ENCODE data around the gene APOBR.

Gene APOBR

DNA sequence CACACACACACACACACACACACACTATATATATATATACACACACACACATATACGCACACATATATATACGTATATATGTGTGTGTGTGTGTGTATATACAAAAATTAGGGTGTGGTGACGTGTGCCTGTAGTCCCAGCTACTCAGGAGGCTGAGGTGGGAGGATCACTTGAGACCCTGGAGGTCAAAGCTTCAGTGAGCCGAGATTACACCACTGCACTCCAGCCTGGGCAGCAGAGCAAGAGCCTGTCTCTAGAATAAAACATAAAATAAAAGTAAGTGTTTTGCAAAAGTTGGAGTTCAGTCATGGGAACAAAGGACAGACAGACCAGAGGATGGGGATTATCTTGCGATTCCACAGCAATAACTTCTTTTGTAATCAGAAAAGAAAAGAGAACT is 33.5 kb downstream of the APOBR start:
- H3K23ac ChIP-seq (ENCODE audit: low read length), result no peak overlapping the region
- no peak for DNase-seq
- peaks cover 16 to 27% of the 10 kb centered on the region in 2 experiments for H3K4me1 ChIP-seq (ENCODE audit: control insufficient read depth in 1 of 2, insufficient read depth in 2 of 2, low read length in 2 of 2)
- H3K79me1 ChIP-seq (ENCODE audit: low read length), result peaks cover 27% of the 10 kb centered on the region
- no peak overlapping the region for H3K18ac ChIP-seq (ENCODE audit: low read length)
- H3K9me3 ChIP-seq (ENCODE audit: insufficient read depth, low read depth, low read length), result no peaks in the 10 kb centered on the region
- no CpG with 5 or more reads among the region's 5 CpGs for WGBS (ENCODE audit: extremely low coverage, insufficient coverage, insufficient read length)
- no peak overlapping the region for H3K4me3 ChIP-seq (ENCODE audit: low read depth, low read length)
- peak overlapping the region; percentile 73 for H4K8ac ChIP-seq (ENCODE audit: low read depth, low read length)
- no peak overlapping the region for H2AFZ ChIP-seq (ENCODE audit: insufficient read depth, low read length, poor library complexity)
- peak overlapping the region; percentile 71 for H3K4ac ChIP-seq (ENCODE audit: low read depth, low read length)
- peak overlapping the region; percentile 84 for H3K27ac ChIP-seq (ENCODE audit: low read depth, low read length)
- no peak overlapping the region for H3K9ac ChIP-seq (ENCODE audit: low read length)
- H2BK5ac ChIP-seq (ENCODE audit: low read depth, low read length, poor library complexity), result peak overlapping the region; percentile 76
- H2BK12ac ChIP-seq (ENCODE audit: low read length), result peak overlapping the region; percentile 79
- H4K12ac ChIP-seq (ENCODE audit: low read depth, low read length), result peak overlapping the region; percentile 44
- H3K14ac ChIP-seq (ENCODE audit: low read length), result peak overlapping the region; percentile 68
- H4K91ac ChIP-seq (ENCODE audit: low read depth, low read length), result peak overlapping the region; percentile 97
- no peak overlapping the region for H3K4me2 ChIP-seq (ENCODE audit: low read length)
- H3K36me3 ChIP-seq (ENCODE audit: control insufficient read depth in 1 of 2, insufficient read depth in 2 of 2, low read length in 2 of 2), result no peaks in the 10 kb centered on the region
- peak overlapping the region; percentile 98 for H2BK120ac ChIP-seq (ENCODE audit: insufficient read depth, low read length, poor library complexity)
- no peaks in the 10 kb centered on the region for H3K27me3 ChIP-seq (ENCODE audit: insufficient read depth, low read length)
- H2AK5ac ChIP-seq (ENCODE audit: low read length), result peak overlapping the region; percentile 94
- peaks cover 2% of the 10 kb centered on the region for H3K79me2 ChIP-seq (ENCODE audit: control insufficient read depth, insufficient read depth, low read length, poor library complexity)

DNA sequence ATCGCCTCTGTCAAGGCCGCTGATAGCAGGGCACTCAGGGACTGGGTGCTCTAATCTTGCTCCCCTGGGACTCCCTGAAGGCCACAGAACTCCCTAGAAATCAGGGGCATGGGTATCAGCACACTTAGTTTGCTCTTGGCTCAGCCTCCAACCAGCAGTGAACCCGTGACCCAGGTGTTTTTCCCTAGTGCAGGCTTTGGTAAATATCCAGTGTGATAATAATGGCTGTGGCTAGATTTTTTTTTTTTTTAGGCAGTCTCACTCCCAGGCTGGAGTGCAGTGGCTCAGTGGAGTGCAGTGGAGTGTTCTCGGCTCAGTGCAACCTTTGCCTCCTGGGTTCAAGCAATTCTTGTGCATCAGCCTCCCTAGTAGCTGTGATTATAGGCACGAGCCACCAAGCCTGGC is 34.0 kb downstream of the APOBR start:
- peaks cover 4% of the 10 kb centered on the region for H3K9me3 ChIP-seq (ENCODE audit: insufficient read depth, low read depth, low read length)
- H3K9ac ChIP-seq (ENCODE audit: low read length), result peak overlapping the region; percentile 43
- H3K23ac ChIP-seq (ENCODE audit: low read length), result no peak overlapping the region
- peak overlapping the region; percentile 98 for H2BK120ac ChIP-seq (ENCODE audit: insufficient read depth, low read length, poor library complexity)
- peak overlapping the region; percentile 58 for H4K12ac ChIP-seq (ENCODE audit: low read depth, low read length)
- peaks cover 31% of the 10 kb centered on the region for H3K79me1 ChIP-seq (ENCODE audit: low read length)
- peak overlapping the region; percentile 75 for H2AFZ ChIP-seq (ENCODE audit: insufficient read depth, low read length, poor library complexity)
- H3K18ac ChIP-seq (ENCODE audit: low read length), result peak overlapping the region; percentile 93
- no peak overlapping the region for H3K4me3 ChIP-seq (ENCODE audit: low read depth, low read length)
- peak overlapping the region; percentile 88 for H4K8ac ChIP-seq (ENCODE audit: low read depth, low read length)
- H2BK12ac ChIP-seq (ENCODE audit: low read length), result peak overlapping the region; percentile 96
- no peak overlapping the region for H3K4me2 ChIP-seq (ENCODE audit: low read length)
- H3K79me2 ChIP-seq (ENCODE audit: control insufficient read depth, insufficient read depth, low read length, poor library complexity), result peaks cover 2% of the 10 kb centered on the region
- H3K14ac ChIP-seq (ENCODE audit: low read length), result peak overlapping the region; percentile 94
- H3K4me1 ChIP-seq (ENCODE audit: control insufficient read depth in 1 of 2, insufficient read depth in 2 of 2, low read length in 2 of 2), result peaks cover 17 to 29% of the 10 kb centered on the region in 2 experiments
- no peaks in the 10 kb centered on the region for H3K27me3 ChIP-seq (ENCODE audit: insufficient read depth, low read length)
- peak overlapping the region; percentile 88 for H2BK5ac ChIP-seq (ENCODE audit: low read depth, low read length, poor library complexity)
- WGBS (ENCODE audit: extremely low coverage, insufficient coverage, insufficient read length), result no CpG with 5 or more reads among the region's 5 CpGs
- H4K91ac ChIP-seq (ENCODE audit: low read depth, low read length), result peak overlapping the region; percentile 97
- H3K27ac ChIP-seq (ENCODE audit: low read depth, low read length), result peak overlapping the region; percentile 84
- H3K4ac ChIP-seq (ENCODE audit: low read depth, low read length), result peak overlapping the region; percentile 95
- H3K36me3 ChIP-seq (ENCODE audit: control insufficient read depth in 1 of 2, insufficient read depth in 2 of 2, low read length in 2 of 2), result no peaks in the 10 kb centered on the region
- H2AK5ac ChIP-seq (ENCODE audit: low read length), result peak overlapping the region; percentile 85
- no peak for DNase-seq

DNA sequence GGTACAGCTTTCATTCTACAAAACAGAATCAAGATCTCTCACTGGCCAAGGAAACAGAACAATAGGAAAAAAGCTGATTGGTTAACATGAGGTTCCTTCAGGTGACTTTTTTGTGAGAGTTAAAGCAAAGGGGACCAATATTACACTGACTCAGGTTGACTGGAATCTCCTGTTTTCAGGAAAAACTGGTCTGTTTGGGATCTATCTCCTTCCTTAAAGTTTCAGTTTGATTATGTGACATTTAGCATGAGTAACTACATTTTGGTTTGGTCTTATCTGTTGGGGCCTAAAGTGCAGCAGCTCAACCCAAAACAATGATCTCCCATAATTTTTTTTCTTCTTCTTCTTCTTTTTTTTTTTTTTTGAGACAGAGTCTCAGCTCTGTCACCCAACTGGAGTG is 34.7 kb downstream of the APOBR start:
- peak overlapping the region; percentile 84 for H3K27ac ChIP-seq (ENCODE audit: low read depth, low read length)
- H3K14ac ChIP-seq (ENCODE audit: low read length), result no peak overlapping the region
- peaks cover 17 to 29% of the 10 kb centered on the region in 2 experiments for H3K4me1 ChIP-seq (ENCODE audit: control insufficient read depth in 1 of 2, insufficient read depth in 2 of 2, low read length in 2 of 2)
- DNase-seq, result peak; percentile 46 to 81
- no peak overlapping the region for H2BK12ac ChIP-seq (ENCODE audit: low read length)
- peak overlapping the region; percentile 61 for H4K8ac ChIP-seq (ENCODE audit: low read depth, low read length)
- no peaks in the 10 kb centered on the region for H3K36me3 ChIP-seq (ENCODE audit: control insufficient read depth in 1 of 2, insufficient read depth in 2 of 2, low read length in 2 of 2)
- no peak overlapping the region for H3K23ac ChIP-seq (ENCODE audit: low read length)
- no peak overlapping the region for H4K12ac ChIP-seq (ENCODE audit: low read depth, low read length)
- no peak overlapping the region for H3K4me3 ChIP-seq (ENCODE audit: low read depth, low read length)
- peak overlapping the region; percentile 46 for H2BK120ac ChIP-seq (ENCODE audit: insufficient read depth, low read length, poor library complexity)
- peaks cover 31% of the 10 kb centered on the region for H3K79me1 ChIP-seq (ENCODE audit: low read length)
- peaks cover 2% of the 10 kb centered on the region for H3K79me2 ChIP-seq (ENCODE audit: control insufficient read depth, insufficient read depth, low read length, poor library complexity)
- H3K4me2 ChIP-seq (ENCODE audit: low read length), result no peak overlapping the region
- H2BK5ac ChIP-seq (ENCODE audit: low read depth, low read length, poor library complexity), result peak overlapping the region; percentile 27
- H3K9me3 ChIP-seq (ENCODE audit: insufficient read depth, low read depth, low read length), result peaks cover 4% of the 10 kb centered on the region
- H3K18ac ChIP-seq (ENCODE audit: low read length), result no peak overlapping the region
- H3K27me3 ChIP-seq (ENCODE audit: insufficient read depth, low read length), result no peaks in the 10 kb centered on the region
- H3K9ac ChIP-seq (ENCODE audit: low read length), result no peak overlapping the region
- H3K4ac ChIP-seq (ENCODE audit: low read depth, low read length), result no peak overlapping the region
- no peak overlapping the region for H2AFZ ChIP-seq (ENCODE audit: insufficient read depth, low read length, poor library complexity)
- H4K91ac ChIP-seq (ENCODE audit: low read depth, low read length), result peak overlapping the region; percentile 90
- H2AK5ac ChIP-seq (ENCODE audit: low read length), result no peak overlapping the region

DNA sequence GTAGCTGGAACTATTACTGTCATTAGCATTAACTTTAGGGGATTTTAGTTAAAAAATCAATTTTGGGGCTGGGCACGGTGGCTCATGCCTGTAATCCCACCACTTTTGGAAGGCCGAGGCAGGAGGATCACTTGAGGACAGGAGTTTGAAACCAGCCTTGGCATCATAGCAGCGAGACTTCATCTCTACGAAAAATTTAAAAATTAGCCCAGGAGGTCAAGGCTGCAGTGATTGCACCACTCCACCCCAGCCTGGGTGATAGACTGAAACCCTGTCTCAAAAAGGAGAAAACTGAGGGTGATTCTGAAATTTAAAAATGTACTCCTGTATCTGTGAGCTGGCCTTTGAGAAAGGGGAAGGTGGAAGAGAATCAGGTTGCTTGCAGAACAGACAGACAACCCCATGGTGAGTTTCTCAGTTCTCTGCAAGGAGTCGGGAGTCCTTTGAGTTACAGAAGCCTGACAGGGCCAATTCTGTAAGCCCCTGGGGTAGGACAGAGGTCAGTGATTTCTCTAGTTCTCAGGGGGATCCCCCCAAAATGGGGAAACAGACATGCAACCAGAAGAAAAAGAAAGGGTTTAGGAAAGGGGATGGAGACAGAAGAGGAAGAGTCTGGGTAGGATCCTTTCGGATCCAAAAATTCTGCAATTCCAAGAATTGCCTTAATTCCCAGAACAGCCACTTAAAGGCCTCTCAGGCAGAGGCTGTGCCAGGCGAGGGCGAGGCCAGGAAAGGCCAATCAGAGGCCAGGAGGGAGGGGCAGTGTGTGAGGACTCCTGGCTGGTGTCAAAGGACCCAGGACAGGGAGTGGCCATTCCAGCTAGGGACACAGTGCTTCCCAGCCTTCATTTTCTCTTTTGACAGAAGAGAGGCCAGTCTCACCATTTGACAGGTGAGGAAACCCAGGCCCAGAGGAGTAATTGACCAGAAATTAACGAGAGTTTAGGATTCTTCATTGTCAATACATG is 37.6 kb downstream of the APOBR start:
- peak overlapping the region; percentile 45 for H3K27ac ChIP-seq (ENCODE audit: low read depth, low read length)
- H3K18ac ChIP-seq (ENCODE audit: low read length), result no peak overlapping the region
- peaks cover 2% of the 10 kb centered on the region for H3K79me2 ChIP-seq (ENCODE audit: control insufficient read depth, insufficient read depth, low read length, poor library complexity)
- peak overlapping the region; percentile 13 for H4K91ac ChIP-seq (ENCODE audit: low read depth, low read length)
- DNase-seq, result peak; percentile 70 to 83
- no peak overlapping the region for H3K23ac ChIP-seq (ENCODE audit: low read length)
- no peak overlapping the region for H3K4me3 ChIP-seq (ENCODE audit: low read depth, low read length)
- H3K79me1 ChIP-seq (ENCODE audit: low read length), result peaks cover 18% of the 10 kb centered on the region
- WGBS (ENCODE audit: extremely low coverage, insufficient coverage, insufficient read length), result no CpG with 5 or more reads among the region's 9 CpGs
- H2BK5ac ChIP-seq (ENCODE audit: low read depth, low read length, poor library complexity), result no peak overlapping the region
- H3K36me3 ChIP-seq (ENCODE audit: control insufficient read depth in 1 of 2, insufficient read depth in 2 of 2, low read length in 2 of 2), result no peaks in the 10 kb centered on the region
- H3K27me3 ChIP-seq (ENCODE audit: insufficient read depth, low read length), result no peaks in the 10 kb centered on the region
- peaks cover 4% of the 10 kb centered on the region for H3K9me3 ChIP-seq (ENCODE audit: insufficient read depth, low read depth, low read length)
- peaks cover 13 to 21% of the 10 kb centered on the region in 2 experiments for H3K4me1 ChIP-seq (ENCODE audit: control insufficient read depth in 1 of 2, insufficient read depth in 2 of 2, low read length in 2 of 2)
- peak overlapping the region; percentile 22 for H4K8ac ChIP-seq (ENCODE audit: low read depth, low read length)
- H2AFZ ChIP-seq (ENCODE audit: insufficient read depth, low read length, poor library complexity), result no peak overlapping the region
- no peak overlapping the region for H3K14ac ChIP-seq (ENCODE audit: low read length)
- H3K9ac ChIP-seq (ENCODE audit: low read length), result no peak overlapping the region
- no peak overlapping the region for H2BK120ac ChIP-seq (ENCODE audit: insufficient read depth, low read length, poor library complexity)
- H4K12ac ChIP-seq (ENCODE audit: low read depth, low read length), result no peak overlapping the region
- H2AK5ac ChIP-seq (ENCODE audit: low read length), result no peak overlapping the region
- H3K4me2 ChIP-seq (ENCODE audit: low read length), result no peak overlapping the region
- no peak overlapping the region for H2BK12ac ChIP-seq (ENCODE audit: low read length)
- no peak overlapping the region for H3K4ac ChIP-seq (ENCODE audit: low read depth, low read length)
